ENCODE measurements around the gene KCNJ12.
"Not testable (repeated sequence)": the region's sequence is repeated elsewhere in the genome, so short reads cannot be mapped to it uniquely, and the experiment has no call there.

KCNJ12 gene

GRCh38 chr17:21408224-21408623, 32.1 kb downstream of the KCNJ12 start:
- DNase-seq (ENCODE audit: low spot score), result not testable (repeated sequence)

GRCh38 chr17:21408766-21409300, 32.7 kb downstream of the KCNJ12 start:
- DNase-seq (ENCODE audit: low spot score), result not testable (repeated sequence)

DNA sequence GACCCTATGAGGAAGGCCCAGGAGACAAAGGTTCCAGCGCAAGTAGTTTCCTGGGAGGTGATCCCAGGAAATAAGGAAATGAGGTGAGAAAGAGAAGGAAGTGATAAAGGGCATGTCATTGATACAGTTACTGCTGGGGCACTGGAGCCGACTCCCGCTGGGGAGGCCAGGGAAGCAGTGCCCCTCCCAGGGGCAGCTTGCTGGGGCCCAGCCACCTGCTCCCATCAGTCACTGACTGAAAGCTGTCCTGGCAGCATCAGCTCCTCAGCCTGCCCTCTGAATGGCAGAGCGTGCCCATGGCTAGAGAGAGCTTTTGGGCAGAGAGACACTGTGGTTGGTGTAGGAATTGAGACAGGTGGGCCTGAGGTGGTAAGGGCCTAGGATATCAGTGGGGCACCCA, 33.2 kb downstream of the KCNJ12 start:
- DNase-seq (ENCODE audit: low spot score), result not testable (repeated sequence)

DNA sequence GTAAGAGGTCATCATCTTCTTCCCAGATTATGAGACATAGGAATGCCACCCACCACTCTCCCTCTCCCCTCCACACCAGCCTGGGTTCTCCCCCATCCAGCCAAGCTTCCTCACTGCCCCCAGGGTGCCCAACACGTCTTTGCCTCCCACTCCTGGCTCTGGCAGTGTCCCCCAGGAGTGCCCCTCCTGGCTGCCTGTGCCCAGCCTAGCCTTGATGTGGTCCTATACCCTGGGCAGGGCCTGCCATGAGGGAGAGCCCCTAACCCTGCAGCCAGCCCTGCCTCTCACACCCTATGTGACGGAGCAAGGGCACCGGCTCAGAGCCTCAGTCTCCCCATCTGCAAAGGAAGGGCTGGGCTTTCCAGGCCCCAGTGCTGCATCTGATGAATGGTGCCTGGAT, 33.8 kb downstream of the KCNJ12 start:
- DNase-seq (ENCODE audit: low spot score), result not testable (repeated sequence)

DNA sequence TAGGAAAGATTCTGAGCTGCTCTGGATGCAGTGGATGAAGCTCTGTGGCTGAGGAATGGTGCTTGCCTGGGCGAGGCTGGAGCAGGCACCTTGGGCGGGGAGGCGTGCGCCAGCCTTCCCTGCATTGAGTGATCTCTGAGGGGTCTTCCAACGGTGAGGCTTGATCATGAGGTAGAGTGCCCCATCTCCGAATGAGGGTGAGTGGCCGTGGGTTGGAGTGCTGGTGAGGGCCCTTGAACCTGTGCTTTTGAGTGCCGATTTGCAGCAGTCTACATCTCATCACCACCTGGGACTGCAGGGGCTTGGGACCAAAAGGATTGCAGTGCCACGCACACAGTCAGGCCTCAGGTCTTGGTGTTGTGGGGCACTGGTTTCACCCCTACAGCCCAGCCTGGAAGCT, 34.2 kb downstream of the KCNJ12 start:
- DNase-seq (ENCODE audit: low spot score), result not testable (repeated sequence)

DNA sequence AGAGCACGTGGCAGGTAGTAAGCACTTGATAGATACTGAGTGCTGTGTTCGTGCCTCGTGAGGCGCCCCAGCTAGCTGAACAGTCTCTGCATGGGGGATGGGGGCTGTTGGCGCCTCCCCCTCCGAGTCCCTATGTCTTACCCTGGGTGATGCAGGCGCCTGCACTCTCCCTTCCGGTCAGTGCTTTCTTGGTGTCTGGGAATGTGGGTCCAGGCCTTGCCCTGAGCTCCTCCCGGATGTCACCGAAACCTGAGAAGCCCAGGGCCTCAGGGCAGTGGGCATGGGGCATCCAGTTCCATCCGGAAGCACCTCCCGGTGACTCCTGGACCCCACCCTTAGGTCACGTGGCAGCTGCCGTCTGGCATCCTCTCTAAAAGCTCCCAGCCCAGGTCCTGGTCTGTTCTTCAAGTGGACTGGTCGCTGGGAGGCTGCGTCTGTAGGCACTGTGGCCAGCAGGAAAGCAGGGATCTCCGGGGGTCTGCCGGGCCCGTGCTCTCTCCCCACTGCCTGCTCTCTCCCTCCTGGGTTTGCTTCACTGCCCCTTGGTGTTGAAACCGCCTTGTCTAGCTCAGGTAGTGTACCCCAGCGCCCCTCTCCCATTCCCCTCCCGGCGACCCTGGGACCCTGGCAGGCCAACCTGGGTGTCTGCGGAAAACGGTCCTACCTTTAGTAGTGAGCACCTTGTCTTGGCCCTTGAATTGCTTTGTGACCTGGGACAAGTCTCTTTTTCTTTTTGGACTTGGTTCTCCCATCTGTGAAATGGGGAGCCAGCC, 34.9 kb downstream of the KCNJ12 start:
- not testable (repeated sequence) for DNase-seq (ENCODE audit: low spot score)

DNA sequence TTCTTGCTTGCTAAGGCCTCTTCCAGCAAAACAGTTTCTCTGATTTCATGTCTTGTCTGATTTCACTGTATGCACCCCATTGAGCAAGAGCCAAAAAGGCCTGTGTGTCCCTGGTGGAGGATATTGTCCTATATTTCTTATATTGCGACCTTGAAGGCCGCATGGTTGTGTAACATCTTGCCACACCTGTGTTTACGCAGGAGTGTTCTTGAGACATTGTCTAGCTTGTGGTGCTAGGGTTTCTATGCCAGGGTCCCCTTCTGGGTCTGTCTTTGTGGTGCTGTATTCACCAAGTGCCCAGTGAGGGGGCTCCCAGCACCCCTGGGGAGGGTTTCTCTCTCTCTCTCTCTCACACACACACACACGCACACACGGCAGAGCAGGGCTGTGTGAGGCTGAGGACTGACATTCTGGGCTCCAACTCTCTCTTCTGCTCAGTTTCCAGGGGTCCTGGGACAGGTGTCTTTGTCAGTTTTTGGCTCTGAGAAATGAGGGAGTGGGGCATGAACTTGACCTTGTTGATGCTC, 35.6 kb downstream of the KCNJ12 start:
- DNase-seq (ENCODE audit: low spot score), result not testable (repeated sequence)

GRCh38 chr17:21412207-21412681, 36.1 kb downstream of the KCNJ12 start:
- DNase-seq (ENCODE audit: low spot score), result not testable (repeated sequence)

- not testable (repeated sequence) for DNase-seq (ENCODE audit: low spot score)
These were observed 37.6 kb downstream of the KCNJ12 start for GRCh38 chr17:21413570-21414279.

DNA sequence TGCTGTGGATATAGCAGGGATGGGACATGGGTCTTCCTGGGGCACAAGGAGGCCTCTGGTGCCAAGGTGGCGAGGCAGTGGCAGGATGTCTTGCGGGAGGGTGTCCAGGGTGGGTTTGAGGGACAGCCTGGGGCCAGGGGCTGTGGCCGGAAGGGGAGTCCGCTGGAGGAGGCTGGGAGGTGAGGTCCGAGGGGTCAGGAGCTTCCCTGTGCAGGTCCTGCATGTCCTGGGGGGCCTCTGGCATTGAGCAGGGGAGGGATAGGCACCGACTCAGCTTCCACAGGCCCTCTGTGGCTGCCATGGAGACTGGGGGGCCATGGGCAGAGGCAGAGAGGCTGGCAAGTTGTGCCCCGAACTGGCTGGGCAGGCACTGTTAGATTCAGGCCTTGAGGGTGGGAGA, 38.5 kb downstream of the KCNJ12 start:
- DNase-seq (ENCODE audit: low spot score), result not testable (repeated sequence)

- not testable (repeated sequence) for DNase-seq (ENCODE audit: low spot score)
These were observed 39.2 kb downstream of the KCNJ12 start for GRCh38 chr17:21415166-21415990.

GRCh38 chr17:21416471-21416981, 40.4 kb downstream of the KCNJ12 start:
- DNase-seq (ENCODE audit: low spot score), result not testable (repeated sequence)

DNA sequence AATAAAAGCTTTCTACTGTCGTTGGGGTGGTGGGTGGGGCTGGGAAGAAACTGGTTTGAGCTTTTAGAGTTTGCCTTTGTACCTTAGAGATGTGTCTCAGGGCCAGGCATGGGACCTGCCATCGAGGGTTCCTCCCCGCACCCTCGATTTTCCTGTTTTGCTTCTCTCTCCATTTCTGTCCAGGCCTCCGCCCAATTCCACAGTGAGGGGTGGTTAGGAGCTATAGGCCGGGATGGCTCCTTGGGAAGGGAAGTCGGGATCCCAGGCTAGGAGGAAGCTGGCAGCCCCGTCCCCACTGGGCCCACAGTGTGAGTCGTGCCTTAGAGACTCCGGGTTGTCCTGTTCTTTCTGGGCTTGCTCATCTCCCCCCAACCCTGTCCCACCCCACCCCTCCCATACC, 41.2 kb downstream of the KCNJ12 start:
- not testable (repeated sequence) for DNase-seq (ENCODE audit: low spot score)

DNA sequence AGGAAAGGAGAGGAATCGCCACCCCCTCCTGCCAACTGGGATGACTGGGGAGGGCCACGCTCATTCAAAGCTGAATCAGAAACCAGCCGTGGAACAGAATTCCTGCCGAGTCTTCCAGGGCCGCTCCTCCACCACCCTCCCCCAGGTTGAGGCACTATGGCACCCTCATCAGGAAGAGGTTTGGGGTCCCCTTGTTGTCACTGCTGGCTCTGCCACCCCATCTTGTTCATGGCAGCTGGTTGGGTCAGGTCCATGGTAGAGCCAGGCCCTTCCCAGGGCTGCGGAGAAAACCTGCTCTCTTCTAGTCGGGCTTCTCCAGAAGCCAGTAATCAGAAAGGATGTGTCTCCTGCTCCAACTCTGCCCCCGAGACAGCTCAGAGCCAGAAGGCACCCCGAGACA, 41.8 kb downstream of the KCNJ12 start:
- no peak for DNase-seq (ENCODE audit: low spot score)

GRCh38 chr17:21418446-21419298, 42.5 kb downstream of the KCNJ12 start:
- no peak for DNase-seq (ENCODE audit: low spot score)

GRCh38 chr17:21419299-21420239, 43.4 kb downstream of the KCNJ12 start:
- peak; percentile 33 for DNase-seq (ENCODE audit: low spot score)

GRCh38 chr17:21420503-21421090, 44.4 kb downstream of the KCNJ12 start:
- DNase-seq (ENCODE audit: low spot score), result not testable (repeated sequence)

GRCh38 chr17:21421421-21422310, 45.5 kb downstream of the KCNJ12 start:
- not testable (repeated sequence) for DNase-seq (ENCODE audit: low spot score)
